ENCODE data around the gene SVOPL. TPM values are rescaled to one million over a fixed set of nuclear protein-coding genes. Genes with fewer than 3 reads are reported as not detected.

The SVOPL gene
- total and polyA plus RNA-seq, 10 of the 15 experiments (the other 5 are each of a cell fraction or from before 2014, with no cell fraction given), result 0.15 TPM; not detected in 9

- no peaks in the 10 kb centered on the region for H3K4me1 ChIP-seq (ENCODE audit: control insufficient read depth, insufficient read depth, low read length)
- ATAC-seq (no peak), FAIRE-seq (no peak), DNase-seq (ENCODE audit: low read depth, low spot score) (no peak)
- no peaks in the 10 kb centered on the region for H4K20me1 ChIP-seq (ENCODE audit: control insufficient read depth, insufficient read depth)
- H3K9ac ChIP-seq (ENCODE audit: control insufficient read depth, insufficient read depth, low read length), result no peak overlapping the region
- no peaks in the 10 kb centered on the region for H3K36me3 ChIP-seq (ENCODE audit: control insufficient read depth in 2 of 2, insufficient read depth in 2 of 2, low read length in 1 of 2)
- SMC1A ChIA-PET (ENCODE audit: uncharacterized antibody, unreplicated experiment), result no interaction called here
- TF ChIP-seq RAD51 (IDR thresholded peaks at IDR 0.05), result no peak
- TF ChIP-seq ZBED1 (IDR thresholded peaks at IDR 0.05; ENCODE audit: borderline replicate concordance), result no peak
- no peak for TF ChIP-seq E2F8 (IDR thresholded peaks at IDR 0.05; ENCODE audit: low read depth, partially characterized antibody)
- TF ChIP-seq TCF12 (IDR thresholded peaks at IDR 0.05; ENCODE audit: low read depth, low read length), result no peak
- no peak for TF ChIP-seq PAX8 (IDR thresholded peaks at IDR 0.05)
- TF ChIP-seq BACH1 (IDR thresholded peaks at IDR 0.05; ENCODE audit: borderline replicate concordance), result no peak
- TF ChIP-seq IRF5 (IDR thresholded peaks at IDR 0.05; ENCODE audit: borderline replicate concordance), result no peak
- TF ChIP-seq ZBTB33 (IDR thresholded peaks at IDR 0.05), result no peak
- TF ChIP-seq ZZZ3 (IDR thresholded peaks at IDR 0.05; ENCODE audit: control insufficient read depth, insufficient read length, low read depth), result no peak
- TF ChIP-seq FOXK2 (IDR thresholded peaks at IDR 0.05), result no peak
- TF ChIP-seq BRCA1 (IDR thresholded peaks at IDR 0.05; ENCODE audit: low read depth, low read length), result no peak
- TF ChIP-seq BMI1 (IDR thresholded peaks at IDR 0.05; ENCODE audit: borderline replicate concordance), result no peak
- TF ChIP-seq IKZF1 (conservative IDR thresholded peaks at IDR 0.05), result no peak
- no peak for TF ChIP-seq TCF3 (IDR thresholded peaks at IDR 0.05; ENCODE audit: borderline replicate concordance, insufficient read depth, low read depth, low read length)
- TF ChIP-seq CREM (IDR thresholded peaks at IDR 0.05; ENCODE audit: low read depth), result no peak
- H3K4me3 ChIP-seq, result no peak overlapping the region
- in situ Hi-C loops (cut with MboI) (no loop called here), intact Hi-C loops (cut with micrococcal nuclease; ENCODE audit: unreplicated experiment) (no loop called here)
- H3K4me2 ChIP-seq (ENCODE audit: control insufficient read depth, insufficient read depth), result no peak overlapping the region
- POLR2A ChIA-PET, result interaction anchor here (0.7 kb wide), 1 partner anchor 12 kb away, joined by 3 read pairs; no protein-coding TSS in a partner anchor
- no peaks in the 10 kb centered on the region for H3K79me2 ChIP-seq (ENCODE audit: control insufficient read depth, insufficient read depth, low read length)
- H3K27me3 ChIP-seq (replicated peaks in 1 of 2; ENCODE audit: control insufficient read depth in 2 of 2, insufficient read depth in 2 of 2, low read length in 1 of 2), result no peaks in the 10 kb centered on the region
- BruUV-seq (replicated peaks), result no TSS peak
- H3K27ac ChIP-seq (ENCODE audit: control insufficient read depth, insufficient read depth), result no peak overlapping the region
- H3K9me3 ChIP-seq (replicated peaks; ENCODE audit: control insufficient read depth, insufficient read depth, low read length), result no peaks in the 10 kb centered on the region; the same call in 2 of the 3 replicates
- CTCF ChIA-PET, result interaction anchor here (0.7 kb wide), 1 partner anchor 80 kb away, joined by 3 read pairs; no protein-coding TSS in a partner anchor
- no peak overlapping the region for H2AFZ ChIP-seq (ENCODE audit: control insufficient read depth, low read depth, low read length)
- WGBS (ENCODE audit: insufficient coverage, insufficient replicate concordance, low lambda C conversion rate, missing lambda C conversion rate), result 31% methylated on average over 4 of the region's 4 CpGs
- RAD21 ChIA-PET (ENCODE audit: unreplicated experiment), result no interaction called here
These were observed 42.3 kb downstream of the SVOPL start for GRCh38 chr7:138658889-138659288.
